GM19240 (cell line): ENCODE measurements around the gene LPGAT1.

ENCODE experiments used
- DNase-seq: peaks from one replicate; pipeline ENCODE4 v3.0.0; 2011; ENCODE audit warnings: low spot score; ENCODE audit not compliant: insufficient read length

Gene LPGAT1

GRCh38 chr1:211764701-211765100 lies 65.9 kb downstream of the LPGAT1 start:
- no peak for DNase-seq

DNA sequence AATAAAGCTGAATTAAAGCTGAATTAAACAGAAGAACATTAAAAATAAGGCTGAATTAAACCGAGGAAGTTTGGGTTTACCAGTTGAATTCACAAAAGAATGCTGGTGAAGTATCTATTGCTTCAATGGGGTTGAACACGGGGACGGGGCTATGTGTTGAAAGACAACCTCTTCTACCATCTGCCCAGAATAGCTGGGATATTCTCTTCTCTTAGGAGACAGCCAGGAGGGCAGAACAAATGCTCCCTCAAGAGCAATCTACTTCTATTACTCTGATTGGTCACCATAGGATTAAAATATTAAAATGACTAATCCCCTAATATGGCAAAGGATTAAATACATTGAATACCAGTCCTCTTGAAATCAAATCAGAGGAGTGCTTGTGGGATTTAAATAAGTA lies 68.4 kb downstream of the LPGAT1 start:
- DNase-seq = no peak

DNA sequence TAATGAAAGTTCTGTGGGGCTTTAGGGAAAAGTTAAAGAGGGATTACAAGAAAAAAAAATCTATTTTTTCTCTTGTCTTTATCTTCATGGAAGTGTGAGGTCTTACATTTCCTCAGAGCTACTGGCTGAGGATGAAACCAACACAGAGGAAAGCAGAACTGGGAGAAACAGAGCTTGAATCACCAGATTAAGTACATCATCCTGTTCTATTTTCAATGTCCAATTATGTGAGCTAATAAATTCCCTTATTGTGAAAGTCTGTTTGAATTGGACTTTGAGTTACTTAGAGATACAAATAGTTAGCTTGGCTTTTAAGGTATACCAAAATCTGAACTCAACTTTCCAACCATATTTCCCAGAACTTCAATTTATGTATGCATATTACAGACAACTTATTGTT lies 69.2 kb downstream of the LPGAT1 start:
- DNase-seq = no peak

DNA sequence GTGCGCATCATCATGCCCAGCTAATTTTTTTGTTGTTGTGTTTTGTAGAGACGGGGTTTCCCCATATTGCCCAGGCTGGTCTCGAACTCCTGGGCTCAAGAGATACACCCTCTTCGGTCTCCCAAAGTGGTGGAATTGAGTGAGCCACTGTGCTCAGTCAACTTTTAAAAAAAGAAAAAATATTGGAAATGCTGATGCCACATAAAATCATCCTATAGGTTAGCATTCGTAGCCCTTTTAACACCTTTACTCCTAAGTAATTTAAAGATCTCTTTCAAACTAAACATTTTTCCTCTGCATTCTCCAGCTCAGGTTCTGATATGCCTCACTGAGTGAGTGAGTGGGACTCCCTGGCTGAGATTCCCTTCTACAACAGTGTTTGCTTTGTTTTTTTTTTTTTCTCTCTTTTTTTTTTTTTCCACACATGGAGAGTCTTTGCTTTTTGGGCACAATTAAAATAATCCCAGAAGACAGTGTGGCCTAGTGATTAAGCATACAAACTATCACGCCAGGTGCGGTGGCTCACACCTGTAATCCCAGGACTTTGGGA lies 74.0 kb downstream of the LPGAT1 start:
- no peak for DNase-seq

GRCh38 chr1:211753649-211754251 lies 76.8 kb downstream of the LPGAT1 start:
- DNase-seq = no peak

DNA sequence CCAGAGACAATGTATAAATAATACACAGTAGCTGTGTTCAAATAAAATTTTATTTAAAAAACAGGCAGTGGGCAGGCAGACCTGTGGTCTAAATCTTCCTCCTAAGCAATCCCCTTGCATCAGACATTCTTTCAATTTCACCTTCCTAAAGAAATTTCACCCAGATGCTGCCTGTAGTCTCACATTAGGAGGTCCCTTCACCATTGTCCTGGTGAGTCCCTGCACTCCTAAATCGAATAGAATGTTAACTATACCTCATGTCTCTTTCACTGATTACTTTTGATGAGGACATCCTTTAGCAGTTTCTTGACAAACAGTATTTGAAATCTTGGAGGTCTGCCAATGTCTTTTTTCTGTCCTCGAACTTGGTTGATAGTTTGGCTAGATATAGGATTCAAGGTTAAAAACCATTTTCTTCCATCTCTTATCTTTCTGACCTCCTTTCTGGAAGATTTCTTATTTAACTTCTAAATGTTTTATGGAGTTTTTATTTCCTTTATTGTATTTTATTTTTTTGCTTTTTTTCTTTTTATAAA lies 77.5 kb downstream of the LPGAT1 start:
- no peak for DNase-seq

GRCh38 chr1:211752317-211752716 lies 78.2 kb downstream of the LPGAT1 start:
- DNase-seq = no peak

DNA sequence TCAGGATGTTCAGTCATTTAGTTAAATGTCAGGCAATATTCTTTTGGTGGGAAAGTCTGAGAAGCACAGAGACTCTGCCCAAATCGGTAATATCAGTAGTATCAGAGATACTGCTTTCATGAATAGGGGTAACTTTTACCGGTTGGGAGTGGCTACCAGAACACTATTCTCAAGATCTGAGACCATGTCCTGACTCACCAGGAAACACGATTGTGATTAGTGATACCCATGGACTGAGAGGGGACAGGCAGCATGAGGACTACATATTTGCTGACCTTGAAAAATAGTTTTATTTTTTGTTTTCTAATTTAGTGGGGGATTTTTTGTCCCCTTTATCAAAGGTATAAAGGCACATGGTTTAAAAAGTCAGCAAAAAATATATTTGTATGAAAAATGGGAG lies 79.1 kb downstream of the LPGAT1 start:
- no peak for DNase-seq

- DNase-seq = no peak
These were observed 80.0 kb downstream of the LPGAT1 start for GRCh38 chr1:211750599-211750998.

DNA sequence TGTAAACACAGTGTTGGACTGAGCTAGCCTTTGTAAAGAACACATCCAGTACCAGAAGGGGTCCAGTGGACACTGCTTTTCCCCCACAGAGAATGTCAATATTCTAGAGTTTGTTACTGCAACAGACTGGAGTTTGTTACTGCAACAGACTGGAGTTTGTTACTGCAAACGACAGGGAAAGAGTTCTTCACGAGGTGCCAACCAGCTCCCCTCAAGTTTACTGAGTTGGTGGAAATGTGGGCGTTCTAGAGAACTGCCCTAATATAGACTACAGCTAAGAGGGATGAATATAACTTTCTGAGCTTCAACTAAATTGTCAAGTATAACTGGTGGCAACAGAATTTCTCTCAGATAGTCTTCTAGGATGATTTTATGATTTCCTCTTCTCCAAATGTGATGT lies 81.3 kb downstream of the LPGAT1 start:
- DNase-seq = no peak

- no peak for DNase-seq
These were observed 81.8 kb downstream of the LPGAT1 start for GRCh38 chr1:211748810-211749209.

DNA sequence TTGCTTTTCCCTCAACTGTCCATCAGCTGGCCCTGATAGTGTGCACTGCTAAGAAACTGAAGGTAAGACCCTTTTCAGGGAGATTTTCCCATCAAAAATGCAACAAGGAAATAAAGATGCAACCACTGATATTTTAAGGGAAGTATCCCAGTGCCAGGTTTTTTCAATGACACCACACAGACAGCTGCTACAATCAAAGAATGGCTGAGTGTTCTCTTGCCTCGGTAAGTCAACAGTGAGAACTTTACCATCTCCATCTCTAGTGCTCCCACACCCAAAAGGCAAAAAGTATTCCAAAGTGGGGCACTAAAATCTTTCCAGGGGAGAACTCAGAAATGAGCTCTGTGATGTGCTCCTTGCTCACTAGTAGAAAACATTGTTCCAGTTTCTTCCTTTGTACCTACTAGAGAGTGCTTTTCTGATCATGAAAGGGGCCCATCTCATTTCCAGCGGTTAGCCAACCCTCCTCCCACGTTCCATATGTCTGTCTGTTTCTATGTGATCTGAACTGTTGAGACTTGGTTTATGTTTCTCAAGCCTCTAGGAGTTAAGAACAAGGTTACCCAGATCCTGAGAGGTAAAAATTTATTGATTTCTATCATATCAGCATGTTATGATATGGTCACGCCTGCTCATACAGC lies 87.6 kb downstream of the LPGAT1 start:
- DNase-seq = no peak

DNA sequence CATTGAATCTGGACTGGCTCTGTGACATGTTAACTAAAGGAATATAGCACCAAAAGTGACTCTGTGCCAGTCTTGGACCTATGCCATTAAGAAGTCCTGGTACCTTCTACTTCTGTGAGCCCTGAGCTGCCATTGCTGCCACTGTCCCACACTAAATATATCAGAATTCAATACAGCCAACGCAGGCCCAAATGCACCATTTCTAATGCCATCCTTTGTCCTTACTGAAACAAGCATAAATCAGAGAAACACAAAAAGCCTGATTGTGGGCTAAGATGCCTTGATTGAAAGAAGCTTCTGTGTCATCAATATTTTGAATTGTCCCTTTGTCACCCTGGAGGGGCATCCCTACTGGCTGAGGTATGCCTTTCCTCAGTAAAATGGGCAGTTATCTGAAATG lies 88.3 kb downstream of the LPGAT1 start:
- no peak for DNase-seq

DNA sequence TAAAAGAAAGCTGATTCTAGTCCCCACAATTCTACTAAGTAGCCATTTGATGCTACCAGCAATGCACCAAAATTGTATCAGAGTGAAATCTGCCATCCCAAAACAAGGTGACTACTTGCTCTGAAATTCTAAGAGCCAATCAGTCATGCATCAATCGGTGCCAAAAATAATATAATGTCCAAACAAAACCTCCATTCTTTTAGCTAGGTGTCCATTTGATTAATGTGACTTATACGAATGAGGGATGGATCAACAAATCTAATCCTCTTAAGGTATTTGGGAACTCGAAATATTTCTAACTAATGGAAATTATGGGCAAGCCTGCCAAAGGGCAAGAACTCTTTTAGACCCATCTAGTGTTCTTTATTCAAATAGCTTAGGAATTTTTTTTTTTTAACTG lies 88.8 kb downstream of the LPGAT1 start:
- DNase-seq = no peak

DNA sequence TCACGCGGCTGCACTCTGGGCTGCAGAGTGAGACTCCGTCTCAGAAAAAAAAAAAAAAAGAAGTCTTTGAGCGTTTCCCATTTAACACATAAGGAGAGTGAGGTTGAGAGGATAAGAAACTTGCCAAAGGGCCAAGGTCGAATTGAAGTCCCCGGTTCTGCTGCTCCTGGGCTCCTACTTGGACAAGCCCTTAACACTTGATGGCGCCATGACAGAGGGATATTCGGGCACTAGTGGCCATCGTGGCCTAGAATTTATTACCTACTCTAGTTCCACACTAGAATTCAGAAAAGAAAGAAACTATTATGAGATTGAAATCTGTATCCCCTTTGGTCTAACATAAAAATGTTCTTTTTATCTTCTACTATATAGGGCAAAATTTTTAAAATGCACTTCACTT lies 89.4 kb downstream of the LPGAT1 start:
- DNase-seq = no peak

DNA sequence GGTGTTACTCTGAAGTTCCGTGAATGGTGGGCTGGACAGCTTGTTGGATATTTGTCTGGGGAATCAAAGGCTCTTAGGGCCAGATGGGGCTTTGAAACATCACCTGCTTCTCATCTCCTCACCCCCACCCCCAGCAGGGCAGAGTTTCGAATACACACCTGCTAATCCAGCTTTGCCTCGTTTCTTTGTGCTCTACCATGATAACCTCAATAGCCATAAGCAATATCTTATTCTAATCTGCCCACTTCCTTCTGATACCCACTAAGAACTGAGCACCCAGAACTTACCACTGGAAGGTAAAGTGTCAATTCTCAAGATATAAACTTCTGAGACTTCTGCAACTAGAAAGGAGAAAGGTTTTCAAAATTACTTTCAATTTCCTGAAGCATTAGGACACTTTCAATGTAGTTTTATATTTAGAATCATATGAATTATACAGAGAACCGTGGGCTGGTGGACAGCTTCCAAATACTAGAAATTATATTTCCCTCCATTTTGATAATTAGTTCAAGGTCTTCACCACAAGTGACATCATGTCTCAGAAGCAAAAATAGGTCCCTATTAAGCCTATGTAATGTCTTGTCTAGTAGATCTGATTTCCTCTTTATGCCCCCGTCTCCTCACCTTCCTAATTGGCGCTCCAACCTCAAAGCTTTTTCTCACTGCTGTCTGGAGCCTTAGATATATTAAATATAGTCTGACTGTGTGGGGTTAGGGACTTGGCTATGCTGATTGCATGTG lies 90.7 kb downstream of the LPGAT1 start:
- DNase-seq = no peak

DNA sequence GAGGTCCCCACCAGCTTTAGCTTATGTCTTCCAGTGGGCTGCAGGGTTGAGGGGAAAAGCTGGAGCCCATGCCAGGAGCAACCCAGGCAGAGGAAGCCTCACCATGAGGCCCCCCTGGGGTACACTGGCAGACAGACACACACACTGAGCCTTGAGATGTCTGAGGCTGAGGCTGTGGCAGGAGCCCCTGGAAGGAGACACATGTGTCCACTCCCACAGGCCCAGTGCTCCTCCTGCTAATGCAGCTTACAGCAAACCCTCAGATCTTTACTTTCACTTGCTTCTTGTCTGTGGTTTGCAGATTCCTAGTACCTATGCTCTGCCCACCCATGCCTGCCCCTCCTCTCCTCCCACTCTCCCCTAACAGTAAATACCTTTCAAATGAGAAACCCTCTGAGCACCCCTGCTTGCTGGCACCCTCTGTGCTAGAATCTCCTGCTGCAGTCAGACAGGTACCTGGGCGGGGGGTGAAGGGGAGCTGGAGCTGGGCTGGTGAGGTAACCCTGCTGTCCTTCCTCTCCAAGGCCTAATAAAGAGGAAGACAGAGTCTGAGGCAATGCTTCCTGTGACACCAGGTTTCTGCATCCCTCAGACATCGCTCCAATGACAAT lies 91.8 kb downstream of the LPGAT1 start:
- no peak for DNase-seq

GRCh38 chr1:211738096-211738690 lies 92.4 kb downstream of the LPGAT1 start:
- no peak for DNase-seq

GRCh38 chr1:211737115-211738035 lies 93.2 kb downstream of the LPGAT1 start:
- DNase-seq = no peak

- no peak for DNase-seq
These were observed 94.1 kb downstream of the LPGAT1 start for GRCh38 chr1:211736351-211736915.
